PC-3 (cell line): Measurements from ENCODE around the gene SSTR5. TPM values are rescaled to one million over a fixed set of nuclear protein-coding genes. Genes with fewer than 3 reads are reported as not detected.

Source experiments
- ATAC-seq: fragments of 200-7000 bp; cut with Tn5 transposase; 2 replicates; pipeline ENCODE4 v1.9.1; 2020; ENCODE audit warnings: mild to moderate bottlenecking, moderate library complexity
- BruUV-seq: library from RNA; stranded (reverse); fragments of 400-500 nt; replicated peaks from 2 replicates; lab custom pipeline; 2021; lab: Mats Ljungman, UMichigan
- CTCF ChIA-PET: fragments of 300-600 bp; sonication (Branson Sonifier 250); formaldehyde crosslinking; loops from one replicate; lab custom pipeline; 2022; ENCODE audit warnings: antibody characterized with exemption; lab: Charles Lee
- POLR2A ChIA-PET: fragments of 300-600 bp; sonication (Branson Sonifier 250); formaldehyde crosslinking; loops from one replicate; lab custom pipeline; 2022; ENCODE audit warnings: antibody characterized with exemption; ENCODE audit not compliant: unreplicated experiment; lab: Charles Lee
- DNase-seq: peaks from one replicate; pipeline ENCODE4 v3.0.0-alpha.2; 2015
- H2AFZ ChIP-seq: fragments of 300-600 bp; sonication (generic); 2 replicates; pipeline ENCODE4 v1.6.0; 2016; ENCODE audit warnings: antibody characterized with exemption, low read length
- H3F3A ChIP-seq: fragments of 300-600 bp; sonication (generic); one replicate; pipeline ENCODE4 v1.6.0; 2017; ENCODE audit warnings: antibody characterized with exemption, low read length, control low read depth, mild to moderate bottlenecking; ENCODE audit not compliant: unreplicated experiment
- H3K27ac ChIP-seq: fragments of 300-600 bp; sonication (generic); 2 replicates; pipeline ENCODE4 v1.5.1; 2016; ENCODE audit warnings: mild to moderate bottlenecking, low read length
- H3K27me3 ChIP-seq: fragments of 300-600 bp; sonication (generic); 2 replicates; pipeline ENCODE4 v1.6.1; 2016; ENCODE audit warnings: low read length, mixed read lengths
- H3K36me3 ChIP-seq: fragments of 300-600 bp; sonication (generic); 2 replicates; pipeline ENCODE4 v1.6.1; 2016; ENCODE audit warnings: low read depth, mixed run types, low read length, mixed read lengths
- H3K4me1 ChIP-seq: fragments of 300-600 bp; sonication (generic); 2 replicates; pipeline ENCODE4 v1.5.1; 2016; ENCODE audit warnings: low read length; ENCODE audit not compliant: insufficient read depth
- H3K4me2 ChIP-seq: fragments of 300-600 bp; sonication (generic); 2 replicates; pipeline ENCODE4 v1.6.0; 2016; ENCODE audit warnings: low read length
- H3K4me3 ChIP-seq: fragments of 300-600 bp; sonication (generic); 2 replicates; pipeline ENCODE4 v1.5.1; 2016; ENCODE audit warnings: mild to moderate bottlenecking, low read length, mixed read lengths
- H3K79me2 ChIP-seq: fragments of 300-600 bp; sonication (generic); 2 replicates; pipeline ENCODE4 v1.6.1; 2017; ENCODE audit warnings: low read length, mixed read lengths
- H3K9ac ChIP-seq: fragments of 300-600 bp; sonication (generic); 2 replicates; pipeline ENCODE4 v1.6.0; 2016; ENCODE audit warnings: mild to moderate bottlenecking, low read length
- H3K9me2 ChIP-seq: fragments of 300-600 bp; sonication (generic); replicated peaks from 2 replicates; pipeline ENCODE4 v1.6.1; 2016; ENCODE audit warnings: mixed run types, low read length, mixed read lengths
- H3K9me3 ChIP-seq: fragments of 300-600 bp; sonication (generic); 2 replicates; pipeline ENCODE4 v1.6.1; 2016; ENCODE audit warnings: low read length, mixed read lengths
- H4K20me1 ChIP-seq: fragments of 300-600 bp; sonication (generic); 2 replicates; pipeline ENCODE4 v1.6.1; 2016; ENCODE audit warnings: low read length, mixed read lengths
- EZH2 ChIP-seq: fragments of 300-600 bp; sonication (generic); IDR thresholded peaks from one replicate; pipeline ENCODE4 v1.6.1; 2017; ENCODE audit warnings: antibody characterized with exemption, mild to moderate bottlenecking, low read length; ENCODE audit not compliant: unreplicated experiment
- EZH2phosphoT487 ChIP-seq: fragments of 300-600 bp; sonication (generic); IDR thresholded peaks from 2 replicates; pipeline ENCODE4 v1.6.1; 2018; ENCODE audit warnings: mild to moderate bottlenecking, antibody characterized with exemption, low read length, borderline replicate concordance
- intact Hi-C: fragments of 100-400 bp; cut with micrococcal nuclease; formaldehyde crosslinking; loops from 2 replicates; pipeline ENCODE4 v1.9.0; 2023
- total RNA-seq: library from RNA; depleted of rRNA; stranded (reverse); fragments of >200 nt; gene quantifications from 2 replicates; pipeline ENCODE4 v1.2.3, GENCODE V29; 2014
- TF ChIP-seq, protein P1 (sequence below): fragments of 300-600 bp; sonication (generic); conservative IDR thresholded peaks from 2 replicates; pipeline ENCODE4 v1.5.1; 2017; ENCODE audit warnings: antibody characterized with exemption, low read depth, mild to moderate bottlenecking, low read length

The SSTR5 gene
- total RNA-seq, 1 experiment from 2014 or later, result 0.51 TPM

DNA sequence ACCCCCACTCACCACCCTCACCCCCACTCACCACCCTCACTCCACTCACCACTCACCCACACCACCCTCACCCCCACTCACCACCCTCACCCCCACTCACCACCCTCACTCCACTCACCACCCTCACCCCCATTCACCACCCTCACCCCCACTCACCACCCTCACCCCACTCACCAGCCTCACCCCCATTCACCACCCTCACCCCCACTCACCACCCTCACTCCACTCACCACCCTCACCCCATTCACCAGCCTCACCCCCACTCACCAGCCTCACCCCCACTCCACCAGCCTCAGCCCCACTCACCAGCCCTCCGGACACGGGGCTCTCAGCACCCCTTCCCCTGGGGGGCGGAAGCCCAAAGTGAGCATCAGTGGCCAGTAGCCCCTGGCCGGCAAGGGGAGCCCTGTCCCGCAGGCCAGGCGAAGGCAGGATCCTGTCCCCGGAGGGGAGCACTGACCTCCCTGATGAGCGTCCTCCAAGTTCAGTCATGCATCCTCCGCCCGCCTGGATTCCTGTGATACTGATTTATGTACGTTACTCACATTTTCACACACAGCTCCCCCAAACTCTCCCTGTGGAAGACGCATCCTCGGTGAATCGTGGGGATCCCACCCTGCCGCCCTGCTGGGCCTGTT is 41.5 kb downstream of the SSTR5 start:
- BruUV-seq, result no TSS peak
- no peak overlapping the region for H3K4me3 ChIP-seq
- DNase-seq (no peak), ATAC-seq (no peak)
- H4K20me1 ChIP-seq, result no peaks in the 10 kb centered on the region
- no peaks in the 10 kb centered on the region for H3F3A ChIP-seq
- H3K9ac ChIP-seq, result no peak overlapping the region
- H3K4me1 ChIP-seq, result no peaks in the 10 kb centered on the region
- no peak overlapping the region for H2AFZ ChIP-seq
- TF ChIP-seq EZH2, result no peak
- no peak for TF ChIP-seq EZH2phosphoT487
- TF ChIP-seq, protein P1, sequence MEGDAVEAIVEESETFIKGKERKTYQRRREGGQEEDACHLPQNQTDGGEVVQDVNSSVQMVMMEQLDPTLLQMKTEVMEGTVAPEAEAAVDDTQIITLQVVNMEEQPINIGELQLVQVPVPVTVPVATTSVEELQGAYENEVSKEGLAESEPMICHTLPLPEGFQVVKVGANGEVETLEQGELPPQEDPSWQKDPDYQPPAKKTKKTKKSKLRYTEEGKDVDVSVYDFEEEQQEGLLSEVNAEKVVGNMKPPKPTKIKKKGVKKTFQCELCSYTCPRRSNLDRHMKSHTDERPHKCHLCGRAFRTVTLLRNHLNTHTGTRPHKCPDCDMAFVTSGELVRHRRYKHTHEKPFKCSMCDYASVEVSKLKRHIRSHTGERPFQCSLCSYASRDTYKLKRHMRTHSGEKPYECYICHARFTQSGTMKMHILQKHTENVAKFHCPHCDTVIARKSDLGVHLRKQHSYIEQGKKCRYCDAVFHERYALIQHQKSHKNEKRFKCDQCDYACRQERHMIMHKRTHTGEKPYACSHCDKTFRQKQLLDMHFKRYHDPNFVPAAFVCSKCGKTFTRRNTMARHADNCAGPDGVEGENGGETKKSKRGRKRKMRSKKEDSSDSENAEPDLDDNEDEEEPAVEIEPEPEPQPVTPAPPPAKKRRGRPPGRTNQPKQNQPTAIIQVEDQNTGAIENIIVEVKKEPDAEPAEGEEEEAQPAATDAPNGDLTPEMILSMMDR, result no peak
- H3K9me2 ChIP-seq, result no peaks in the 10 kb centered on the region
- H3K27me3 ChIP-seq, result peaks cover 14% of the 10 kb centered on the region
- H3K27ac ChIP-seq, result no peak overlapping the region
- H3K36me3 ChIP-seq, result no peaks in the 10 kb centered on the region
- CTCF ChIA-PET, result no interaction called here
- no peaks in the 10 kb centered on the region for H3K79me2 ChIP-seq
- intact Hi-C loops, result no loop called here
- no peak overlapping the region for H3K4me2 ChIP-seq
- no peaks in the 10 kb centered on the region for H3K9me3 ChIP-seq
- POLR2A ChIA-PET, result no interaction called here

DNA sequence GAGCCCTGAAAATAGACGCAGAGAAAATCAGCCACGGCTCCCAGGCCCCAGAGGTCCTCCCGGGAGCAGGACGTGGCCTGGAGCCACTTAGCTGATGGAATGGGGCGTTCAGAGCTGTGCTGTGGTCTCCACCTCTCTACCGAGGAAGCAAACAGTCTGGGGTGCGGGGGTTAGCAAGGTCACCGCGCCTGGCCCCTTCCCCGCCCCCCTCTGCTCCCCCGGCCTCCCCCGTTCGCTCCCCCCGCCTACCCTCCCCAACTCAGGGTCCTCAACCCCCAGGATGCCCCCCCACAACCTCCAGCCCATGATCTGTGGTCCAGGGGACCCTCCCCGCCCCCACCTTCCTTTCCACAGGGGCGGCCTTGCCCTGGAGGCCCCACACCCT is 44.1 kb downstream of the SSTR5 start:
- H3K4me2 ChIP-seq, result no peak overlapping the region
- H3K36me3 ChIP-seq, result no peaks in the 10 kb centered on the region
- H2AFZ ChIP-seq, result no peak overlapping the region
- DNase-seq (no peak), ATAC-seq (no peak)
- no peaks in the 10 kb centered on the region for H3K4me1 ChIP-seq
- no TSS peak for BruUV-seq
- no peak overlapping the region for H3K4me3 ChIP-seq
- no peaks in the 10 kb centered on the region for H3K9me3 ChIP-seq
- no peaks in the 10 kb centered on the region for H3K27me3 ChIP-seq
- ChIA-PET POLR2A (no interaction called here), CTCF (no interaction called here)
- no peaks in the 10 kb centered on the region for H3F3A ChIP-seq
- no peak overlapping the region for H3K27ac ChIP-seq
- no peak overlapping the region for H3K9ac ChIP-seq
- H3K9me2 ChIP-seq, result no peaks in the 10 kb centered on the region
- TF ChIP-seq EZH2 (no peak), EZH2phosphoT487 (no peak)
- TF ChIP-seq, protein P1, result no peak
- H3K79me2 ChIP-seq, result no peaks in the 10 kb centered on the region
- H4K20me1 ChIP-seq, result no peaks in the 10 kb centered on the region
- intact Hi-C loops, result no loop called here

DNA sequence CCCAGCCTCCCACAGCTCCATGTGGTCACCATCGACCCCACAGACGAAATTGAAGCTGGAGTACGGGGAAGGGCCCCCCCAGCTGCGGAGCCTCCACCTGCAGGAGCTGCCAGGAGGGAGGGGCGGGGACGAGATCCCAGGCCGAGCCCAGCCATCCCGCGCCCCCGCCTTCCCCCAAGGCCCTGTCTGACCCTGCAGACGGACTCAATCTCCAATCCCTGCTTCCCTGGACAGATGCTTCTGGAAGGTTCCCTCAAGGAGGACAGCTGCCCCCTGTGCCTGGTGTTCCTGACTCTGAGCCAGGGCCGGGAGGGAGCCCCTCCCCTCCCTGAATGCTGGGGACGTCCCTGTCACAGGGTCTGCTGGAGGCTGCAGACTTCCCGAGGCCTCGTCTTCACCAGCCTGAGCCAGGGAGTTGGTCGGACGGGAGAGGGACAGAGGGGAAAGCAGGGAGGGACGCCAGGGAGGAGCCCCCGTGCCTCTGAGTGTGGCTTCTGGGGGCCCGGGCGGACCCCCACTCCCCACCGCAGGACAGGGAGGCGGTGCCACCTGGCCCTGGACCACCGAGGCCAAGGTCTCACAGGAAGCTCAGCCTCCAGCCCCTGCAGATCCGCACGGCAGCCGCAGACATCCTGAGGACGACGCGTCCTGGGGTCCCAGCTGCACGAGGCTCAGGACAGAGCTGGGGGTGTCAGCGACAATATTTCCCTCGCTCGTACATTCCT is 44.8 kb downstream of the SSTR5 start:
- CTCF ChIA-PET, result no interaction called here
- no peaks in the 10 kb centered on the region for H3K27me3 ChIP-seq
- intact Hi-C loops, result no loop called here
- TF ChIP-seq, protein P1, result no peak
- TF ChIP-seq EZH2phosphoT487 (no peak), EZH2 (no peak)
- no peaks in the 10 kb centered on the region for H3K4me1 ChIP-seq
- H4K20me1 ChIP-seq, result no peaks in the 10 kb centered on the region
- ATAC-seq, result no peak
- no peaks in the 10 kb centered on the region for H3F3A ChIP-seq
- H3K9ac ChIP-seq, result no peak overlapping the region
- H3K4me2 ChIP-seq, result no peak overlapping the region
- H3K9me3 ChIP-seq, result no peaks in the 10 kb centered on the region
- BruUV-seq, result no TSS peak
- no peaks in the 10 kb centered on the region for H3K9me2 ChIP-seq
- DNase-seq, result no peak
- POLR2A ChIA-PET, result no interaction called here
- no peak overlapping the region for H3K27ac ChIP-seq
- H3K36me3 ChIP-seq, result no peaks in the 10 kb centered on the region
- H3K79me2 ChIP-seq, result no peaks in the 10 kb centered on the region
- H2AFZ ChIP-seq, result no peak overlapping the region
- H3K4me3 ChIP-seq, result no peak overlapping the region
